Measurements from ENCODE around the gene PREX1.

The PREX1 gene

GRCh38 chr20:48698507-48699267, 129.1 kb downstream of the PREX1 start:
- H3K36me3 ChIP-seq (replicated peaks): no peaks in the 10 kb centered on the region
- H3K4me1 ChIP-seq: no peaks in the 10 kb centered on the region
- H3K9me3 ChIP-seq: no peaks in the 10 kb centered on the region
- H3K4me3 ChIP-seq: no peak overlapping the region
- no peaks in the 10 kb centered on the region for H3K27me3 ChIP-seq (ENCODE audit: low read depth)
- DNase-seq (ENCODE audit: low spot score in 2 of 2): no peak
- in situ Hi-C loops (cut with MboI; ENCODE audit: low sequenced_read_pairs): no loop called here

- no peaks in the 10 kb centered on the region for H3K9me3 ChIP-seq
- peak in 1 of 2 experiments; percentile 58 for DNase-seq (ENCODE audit: low spot score in 2 of 2)
Observed at GRCh38 chr20:48697845-48698491, 129.8 kb downstream of the PREX1 start.

GRCh38 chr20:48696671-48697070, 131.1 kb downstream of the PREX1 start:
- Histone ChIP-seq H3K4me3 (no peak overlapping the region), H3K4me1 (no peaks in the 10 kb centered on the region), H3K9me3 (no peaks in the 10 kb centered on the region), H3K36me3 (replicated peaks) (no peaks in the 10 kb centered on the region), H3K27me3 (ENCODE audit: low read depth) (no peaks in the 10 kb centered on the region)
- in situ Hi-C loops (cut with MboI; ENCODE audit: low sequenced_read_pairs): no loop called here
- DNase-seq (ENCODE audit: low spot score in 2 of 2): no peak

More at GRCh38 chr20:48697845-48698491, 129.8 kb downstream of the PREX1 start:
- no peak overlapping the region for H3K4me3 ChIP-seq
- in situ Hi-C loops (cut with MboI; ENCODE audit: low sequenced_read_pairs): no loop called here
- H3K4me1 ChIP-seq: no peaks in the 10 kb centered on the region
- no peaks in the 10 kb centered on the region for H3K27me3 ChIP-seq (ENCODE audit: low read depth)
- no peaks in the 10 kb centered on the region for H3K36me3 ChIP-seq (replicated peaks)

- in situ Hi-C loops (cut with MboI; ENCODE audit: low sequenced_read_pairs): no loop called here
- Histone ChIP-seq H3K27me3 (ENCODE audit: low read depth) (no peaks in the 10 kb centered on the region), H3K4me1 (no peaks in the 10 kb centered on the region), H3K9me3 (no peaks in the 10 kb centered on the region), H3K4me3 (no peak overlapping the region), H3K36me3 (replicated peaks) (no peaks in the 10 kb centered on the region)
- no peak for DNase-seq (ENCODE audit: low spot score in 2 of 2)
Observed at GRCh38 chr20:48695738-48696137, 132.1 kb downstream of the PREX1 start.

- no peak for DNase-seq (ENCODE audit: low spot score in 2 of 2)
- in situ Hi-C loops (cut with MboI; ENCODE audit: low sequenced_read_pairs): no loop called here
Observed at GRCh38 chr20:48695255-48695654, 132.5 kb downstream of the PREX1 start.

GRCh38 chr20:48694381-48694865, 133.4 kb downstream of the PREX1 start:
- no peaks in the 10 kb centered on the region for H3K27me3 ChIP-seq (ENCODE audit: low read depth)
- DNase-seq (ENCODE audit: low spot score in 2 of 2): no peak
- no peaks in the 10 kb centered on the region for H3K36me3 ChIP-seq (replicated peaks)
- in situ Hi-C loops (cut with MboI; ENCODE audit: low sequenced_read_pairs): no loop called here
- H3K4me1 ChIP-seq: no peaks in the 10 kb centered on the region
- H3K4me3 ChIP-seq: no peak overlapping the region
- H3K9me3 ChIP-seq: no peaks in the 10 kb centered on the region

More at GRCh38 chr20:48695255-48695654, 132.5 kb downstream of the PREX1 start:
- no peaks in the 10 kb centered on the region for H3K36me3 ChIP-seq (replicated peaks)
- no peaks in the 10 kb centered on the region for H3K27me3 ChIP-seq (ENCODE audit: low read depth)
- no peak overlapping the region for H3K4me3 ChIP-seq
- no peaks in the 10 kb centered on the region for H3K9me3 ChIP-seq
- H3K4me1 ChIP-seq: no peaks in the 10 kb centered on the region

GRCh38 chr20:48691523-48691922, 136.3 kb downstream of the PREX1 start:
- Histone ChIP-seq H3K36me3 (replicated peaks) (no peaks in the 10 kb centered on the region), H3K9me3 (no peaks in the 10 kb centered on the region), H3K4me1 (peaks cover 1% of the 10 kb centered on the region), H3K4me3 (no peak overlapping the region), H3K27me3 (ENCODE audit: low read depth) (no peaks in the 10 kb centered on the region)
- in situ Hi-C loops (cut with MboI; ENCODE audit: low sequenced_read_pairs): no loop called here
- no peak for DNase-seq (ENCODE audit: low spot score in 2 of 2)

GRCh38 chr20:48690888-48691287, 136.9 kb downstream of the PREX1 start:
- H3K27me3 ChIP-seq (ENCODE audit: low read depth): no peaks in the 10 kb centered on the region
- in situ Hi-C loops (cut with MboI; ENCODE audit: low sequenced_read_pairs): no loop called here
- H3K4me1 ChIP-seq: peaks cover 8% of the 10 kb centered on the region
- H3K9me3 ChIP-seq: no peaks in the 10 kb centered on the region
- no peak overlapping the region for H3K4me3 ChIP-seq
- DNase-seq (ENCODE audit: low spot score in 2 of 2): no peak
- no peaks in the 10 kb centered on the region for H3K36me3 ChIP-seq (replicated peaks)

GRCh38 chr20:48689874-48690571, 137.8 kb downstream of the PREX1 start:
- no peak for DNase-seq (ENCODE audit: low spot score in 2 of 2)
- no peaks in the 10 kb centered on the region for H3K36me3 ChIP-seq (replicated peaks)
- no peaks in the 10 kb centered on the region for H3K9me3 ChIP-seq
- in situ Hi-C loops (cut with MboI; ENCODE audit: low sequenced_read_pairs): no loop called here
- H3K27me3 ChIP-seq (ENCODE audit: low read depth): no peaks in the 10 kb centered on the region
- H3K4me1 ChIP-seq: peaks cover 9% of the 10 kb centered on the region
- H3K4me3 ChIP-seq: no peak overlapping the region

GRCh38 chr20:48689388-48689787, 138.4 kb downstream of the PREX1 start:
- no peaks in the 10 kb centered on the region for H3K36me3 ChIP-seq (replicated peaks)
- in situ Hi-C loops (cut with MboI; ENCODE audit: low sequenced_read_pairs): no loop called here
- peaks cover 9% of the 10 kb centered on the region for H3K4me1 ChIP-seq
- H3K9me3 ChIP-seq: no peaks in the 10 kb centered on the region
- no peaks in the 10 kb centered on the region for H3K27me3 ChIP-seq (ENCODE audit: low read depth)
- DNase-seq (ENCODE audit: low spot score in 2 of 2): no peak
- no peak overlapping the region for H3K4me3 ChIP-seq

GRCh38 chr20:48688579-48688978, 139.2 kb downstream of the PREX1 start:
- Histone ChIP-seq H3K36me3 (replicated peaks) (no peaks in the 10 kb centered on the region), H3K9me3 (no peaks in the 10 kb centered on the region), H3K4me3 (no peak overlapping the region), H3K27me3 (ENCODE audit: low read depth) (no peaks in the 10 kb centered on the region), H3K4me1 (peaks cover 9% of the 10 kb centered on the region)
- no peak for DNase-seq (ENCODE audit: low spot score in 2 of 2)
- in situ Hi-C loops (cut with MboI; ENCODE audit: low sequenced_read_pairs): no loop called here

- H3K4me3 ChIP-seq: no peak overlapping the region
- in situ Hi-C loops (cut with MboI; ENCODE audit: low sequenced_read_pairs): no loop called here
- H3K4me1 ChIP-seq: peaks cover 16% of the 10 kb centered on the region
- H3K36me3 ChIP-seq (replicated peaks): no peaks in the 10 kb centered on the region
- no peak for DNase-seq (ENCODE audit: low spot score in 2 of 2)
- no peaks in the 10 kb centered on the region for H3K9me3 ChIP-seq
- no peaks in the 10 kb centered on the region for H3K27me3 ChIP-seq (ENCODE audit: low read depth)
Observed at GRCh38 chr20:48687117-48687800, 140.5 kb downstream of the PREX1 start.

- Histone ChIP-seq H3K4me3 (no peak overlapping the region), H3K36me3 (replicated peaks) (no peaks in the 10 kb centered on the region), H3K27me3 (ENCODE audit: low read depth) (no peaks in the 10 kb centered on the region), H3K4me1 (peaks cover 18% of the 10 kb centered on the region), H3K9me3 (no peaks in the 10 kb centered on the region)
- DNase-seq (ENCODE audit: low spot score in 2 of 2): peak in 1 of 2 experiments; percentile 31
- in situ Hi-C loops (cut with MboI; ENCODE audit: low sequenced_read_pairs): no loop called here
Observed at GRCh38 chr20:48686238-48687116, 141.3 kb downstream of the PREX1 start.

All from HAP-1 (cell line).